Right lobe of liver (tissue), 6 donors: Measurements from ENCODE around the gene GSDME. TPM values are rescaled to one million over a fixed set of nuclear protein-coding genes. Genes with fewer than 3 reads are reported as not detected.
A peak's percentile ranks its signal among the peaks of the same experiment; 100 is the strongest.

Experiments used
- ATAC-seq, 4 donors: fragments of 200-7000 bp; cut with Tn5 transposase; one replicate each; pipeline ENCODE4 v1.9.1; 2020; ENCODE audit warnings: mild to moderate bottlenecking in 4 of 4, moderate library complexity in 4 of 4
- DNase-seq, 3 donors: peaks; one replicate each; pipeline ENCODE4 v3.0.0-alpha.2; 2020
- H3K27ac ChIP-seq, 3 donors: fragments of 200-600 bp; one replicate each; pipeline ENCODE4 v1.8.0; 2022
- H3K27me3 ChIP-seq, 2 donors: fragments of 200-600 bp; one replicate each; pipeline ENCODE4 v1.8.0; 2022
- H3K36me3 ChIP-seq, 4 donors: fragments of 200-600 bp; sonication (generic) in 1 of 4; one replicate each; pipeline versions ENCODE4 v1.5.1 to v1.8.0; 2017 to 2022; ENCODE audit warnings: control low read depth in 1 of 4
- H3K4me1 ChIP-seq, 4 donors: fragments of 200-600 bp; sonication (generic) in 1 of 4; one replicate each; pipeline versions ENCODE4 v1.5.1 to v1.8.0; 2017 to 2022; ENCODE audit warnings: control low read depth in 1 of 4
- H3K4me3 ChIP-seq, 3 donors: fragments of 200-600 bp; one replicate each; pipeline ENCODE4 v1.8.0; 2022
- H3K9me3 ChIP-seq, 4 donors: fragments of 200-600 bp; sonication (generic) in 1 of 4; one replicate each; pipeline versions ENCODE4 v1.5.1 to v1.8.0; 2017 to 2022; ENCODE audit warnings: control low read depth in 1 of 4
- POLR2A ChIP-seq: fragments of 450-650 bp; IDR thresholded peaks from one replicate; pipeline ENCODE4 v1.6.1; 2017; ENCODE audit warnings: antibody characterized with exemption, mild to moderate bottlenecking
- WGBS: methylation state at CpG from one replicate; pipeline ENCODE4 v1.1.6; 2018; ENCODE audit warnings: low coverage, low lambda C conversion rate; ENCODE audit not compliant: insufficient coverage; ENCODE audit errors: missing lambda C conversion rate; 5-methylcytosine and 5-hydroxymethylcytosine counted together
- intact Hi-C, 2 donors: fragments of 100-400 bp; cut with DNase I; formaldehyde crosslinking; loops; one replicate each; pipeline versions ENCODE4 v1.11.2 to v1.14.1; 2022
- total RNA-seq, 6 experiments: library from RNA; depleted of rRNA in 2 of 6; stranded (reverse); fragments of >200 nt in 2 of 6; fragmentation: NEBNext Ultra II Directional in 3 of 6; extraction: Animal tissue kit (Norgen Biotek cat#: 25700) in 3 of 6; gene quantifications; one replicate each; pipeline versions ENCODE4 v1.1.0 to v1.2.4, GENCODE V29; 2016 to 2023
- TF ChIP-seq, protein P1 (sequence below), 4 donors: fragments of 200-600 bp in 3 of 4; fragments of 450-650 bp in 1 of 4; IDR thresholded peaks; one replicate each; pipeline versions ENCODE4 v1.5.1 to v1.8.0; 2016 to 2022; ENCODE audit warnings: antibody characterized with exemption in 4 of 4, mild to moderate bottlenecking in 2 of 4
- donor health status: DM: no; HTN: yes; CAD: no.
- donor health status: DM: no; HTN: no; CAD: no.
- donor health status: DM: no; HTN: no; CAD: no.
- donor health status: DM: no; HTN: yes; CAD: no.
- donor health status: DM: no; HTN: yes; CAD: no.

GSDME gene
- total RNA-seq, 6 experiments from 2014 or later: 3.1 to 10.2 (median 5.8) TPM

DNA sequence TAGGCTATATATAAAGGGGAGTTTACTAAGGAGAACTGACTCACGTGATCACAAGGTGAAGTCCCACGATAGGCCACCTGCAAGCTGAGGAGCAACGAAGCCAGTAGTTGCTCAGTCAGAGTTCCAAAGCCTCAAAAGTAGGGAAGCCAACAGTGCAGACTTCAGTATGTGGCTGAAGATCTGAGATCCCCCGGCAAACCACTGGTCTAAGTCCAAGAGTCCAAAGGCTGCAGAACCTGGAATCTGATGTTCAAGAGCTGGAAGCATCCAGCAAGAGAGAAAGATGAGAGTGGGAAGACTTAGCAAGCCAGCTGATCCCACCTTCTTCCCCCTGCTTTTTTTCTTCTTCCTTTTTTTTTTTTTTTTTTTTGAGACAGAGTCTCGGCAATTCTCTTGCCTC lies 27.0 kb upstream of the GSDME start:
- H3K4me3 ChIP-seq: no peak overlapping the region
- no peak for ATAC-seq
- H3K4me1 ChIP-seq: no peaks in the 10 kb centered on the region
- DNase-seq: no peak
- H3K9me3 ChIP-seq: no peaks in the 10 kb centered on the region
- no peak overlapping the region for H3K27ac ChIP-seq
- TF ChIP-seq, protein P1, sequence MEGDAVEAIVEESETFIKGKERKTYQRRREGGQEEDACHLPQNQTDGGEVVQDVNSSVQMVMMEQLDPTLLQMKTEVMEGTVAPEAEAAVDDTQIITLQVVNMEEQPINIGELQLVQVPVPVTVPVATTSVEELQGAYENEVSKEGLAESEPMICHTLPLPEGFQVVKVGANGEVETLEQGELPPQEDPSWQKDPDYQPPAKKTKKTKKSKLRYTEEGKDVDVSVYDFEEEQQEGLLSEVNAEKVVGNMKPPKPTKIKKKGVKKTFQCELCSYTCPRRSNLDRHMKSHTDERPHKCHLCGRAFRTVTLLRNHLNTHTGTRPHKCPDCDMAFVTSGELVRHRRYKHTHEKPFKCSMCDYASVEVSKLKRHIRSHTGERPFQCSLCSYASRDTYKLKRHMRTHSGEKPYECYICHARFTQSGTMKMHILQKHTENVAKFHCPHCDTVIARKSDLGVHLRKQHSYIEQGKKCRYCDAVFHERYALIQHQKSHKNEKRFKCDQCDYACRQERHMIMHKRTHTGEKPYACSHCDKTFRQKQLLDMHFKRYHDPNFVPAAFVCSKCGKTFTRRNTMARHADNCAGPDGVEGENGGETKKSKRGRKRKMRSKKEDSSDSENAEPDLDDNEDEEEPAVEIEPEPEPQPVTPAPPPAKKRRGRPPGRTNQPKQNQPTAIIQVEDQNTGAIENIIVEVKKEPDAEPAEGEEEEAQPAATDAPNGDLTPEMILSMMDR (IDR thresholded peaks at IDR 0.05): no peak
- TF ChIP-seq POLR2A: no peak
- 17% methylated on average over 2 of the region's 5 CpGs for WGBS
- no peaks in the 10 kb centered on the region for H3K36me3 ChIP-seq
- intact Hi-C loops: no loop called here
- no peaks in the 10 kb centered on the region for H3K27me3 ChIP-seq

DNA sequence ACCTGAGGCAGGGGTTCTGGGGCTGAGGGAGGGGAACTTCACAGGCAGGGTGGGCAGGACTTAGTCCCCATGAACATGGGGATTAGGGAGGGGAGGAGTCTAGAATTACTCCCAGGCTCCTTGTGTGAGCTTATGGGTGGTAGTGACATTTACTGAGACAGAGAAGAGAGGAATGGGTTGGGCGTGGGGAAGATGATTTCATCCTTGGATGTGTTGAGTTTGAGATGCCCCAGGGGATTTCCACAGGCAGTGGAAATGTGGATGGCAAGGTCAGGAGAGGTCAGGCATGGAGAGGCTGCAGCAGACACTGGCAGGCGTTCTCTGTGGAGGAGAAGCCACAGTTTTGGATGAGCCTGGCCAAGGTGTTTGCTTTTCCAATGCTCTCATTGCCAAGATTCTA lies 26.4 kb upstream of the GSDME start:
- Histone ChIP-seq H3K9me3 (no peaks in the 10 kb centered on the region), H3K4me3 (no peak overlapping the region), H3K27me3 (no peaks in the 10 kb centered on the region), H3K36me3 (no peaks in the 10 kb centered on the region), H3K27ac (no peak overlapping the region), H3K4me1 (no peaks in the 10 kb centered on the region)
- TF ChIP-seq POLR2A: no peak
- ATAC-seq: peak in 1 of 4 donors; percentile 43
- no peak for DNase-seq
- WGBS: 79% methylated on average over 2 of the region's 2 CpGs
- intact Hi-C loops: no loop called here

DNA sequence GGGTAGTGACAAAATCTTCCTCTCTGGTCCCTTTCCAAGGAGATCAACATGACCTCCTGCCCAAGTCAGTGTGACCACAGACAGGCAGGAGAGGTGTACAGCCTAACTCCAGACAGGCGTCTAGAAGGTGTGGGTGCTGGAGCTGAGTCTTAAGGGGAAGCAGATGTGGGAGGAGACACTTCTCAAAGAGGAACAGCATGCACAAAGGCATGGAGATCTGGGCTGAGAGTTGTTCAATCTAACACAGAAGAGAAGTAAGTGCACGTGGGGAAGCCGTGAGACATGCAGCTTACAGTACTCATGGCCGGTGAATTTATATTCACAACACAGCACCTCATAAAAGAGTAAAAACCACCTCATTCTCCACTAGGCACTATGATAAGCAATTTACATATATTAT lies 23.8 kb upstream of the GSDME start:
- DNase-seq: no peak
- no peak for TF ChIP-seq POLR2A
- TF ChIP-seq, protein P1 (IDR thresholded peaks at IDR 0.05): no peak
- peak in 3 of 4 donors; percentile 32 to 49 (median 48) for ATAC-seq

DNA sequence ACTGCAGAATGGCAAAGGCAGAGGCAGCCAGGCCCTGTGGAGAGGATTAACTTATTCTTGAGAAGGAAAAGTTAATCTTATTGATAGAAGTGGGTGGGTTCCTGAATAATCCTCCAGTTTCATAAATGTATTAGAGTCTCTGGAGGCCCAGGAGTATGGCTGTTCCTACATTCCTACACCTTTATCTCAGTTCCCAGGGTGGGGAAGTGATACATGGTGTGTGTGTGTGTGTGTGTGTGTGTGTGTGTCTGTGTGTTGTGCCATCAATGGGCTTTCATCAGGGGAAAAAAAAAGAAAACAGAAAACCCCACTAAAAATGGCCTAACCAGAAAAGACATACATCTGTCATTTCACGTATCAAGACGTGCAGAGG lies 22.0 kb upstream of the GSDME start:
- H3K4me3 ChIP-seq: no peak overlapping the region
- 60% methylated on average over 1 of the region's 2 CpGs for WGBS
- no peaks in the 10 kb centered on the region for H3K4me1 ChIP-seq
- no peak overlapping the region for H3K27ac ChIP-seq
- H3K36me3 ChIP-seq: no peaks in the 10 kb centered on the region
- H3K27me3 ChIP-seq: no peaks in the 10 kb centered on the region
- no peaks in the 10 kb centered on the region for H3K9me3 ChIP-seq
- ATAC-seq (no peak), DNase-seq (no peak)
- intact Hi-C loops: no loop called here
- TF ChIP-seq, protein P1 (IDR thresholded peaks at IDR 0.05): no peak
- no peak for TF ChIP-seq POLR2A

More for the DNA sequence above, 23.8 kb upstream of the GSDME start:
- Histone ChIP-seq H3K27ac (no peak overlapping the region), H3K9me3 (no peaks in the 10 kb centered on the region), H3K36me3 (no peaks in the 10 kb centered on the region), H3K4me1 (no peaks in the 10 kb centered on the region), H3K4me3 (no peak overlapping the region), H3K27me3 (no peaks in the 10 kb centered on the region)
- 77% methylated on average over 4 of the region's 4 CpGs for WGBS
- intact Hi-C loops: no loop called here

DNA sequence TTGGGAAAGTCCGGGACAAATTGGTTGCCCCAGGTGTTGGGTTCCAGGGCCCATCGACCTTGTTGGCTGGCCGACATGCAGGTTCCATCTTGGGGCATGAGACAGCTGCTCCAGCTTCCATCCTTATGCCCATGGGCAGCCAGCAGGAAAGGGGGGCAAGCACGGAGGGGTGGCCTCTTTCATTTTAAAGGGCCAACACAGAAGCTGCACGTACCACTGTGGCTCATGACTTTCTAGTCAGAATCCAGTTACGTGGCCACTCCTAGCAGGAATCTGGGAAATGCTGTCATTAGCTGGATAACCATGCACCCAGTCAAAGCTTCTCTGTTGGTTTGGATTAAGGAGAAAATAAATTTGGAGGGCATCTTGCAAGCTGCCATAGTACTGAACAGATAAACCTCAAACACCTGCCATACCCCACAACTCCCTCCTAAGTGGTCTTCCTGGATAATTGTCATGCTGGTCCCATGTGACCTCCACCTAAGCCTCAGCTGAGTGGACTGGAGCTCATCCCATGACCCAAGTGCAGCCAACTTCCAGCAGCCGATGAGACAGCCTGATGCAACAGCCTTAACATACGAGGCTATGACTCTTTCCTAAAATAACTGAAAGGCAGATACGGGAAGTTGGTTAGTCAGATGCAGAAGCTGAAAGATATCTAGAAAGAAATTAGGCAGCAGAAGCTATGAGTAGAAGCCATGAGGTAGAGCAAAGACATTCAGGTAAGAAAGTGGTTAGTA lies 21.4 kb upstream of the GSDME start:
- no peak for DNase-seq
- H3K27me3 ChIP-seq: no peaks in the 10 kb centered on the region
- H3K27ac ChIP-seq: no peak overlapping the region
- no peaks in the 10 kb centered on the region for H3K36me3 ChIP-seq
- peak in 1 of 4 donors; percentile 74 for ATAC-seq
- H3K4me1 ChIP-seq: no peaks in the 10 kb centered on the region
- TF ChIP-seq, protein P1 (IDR thresholded peaks at IDR 0.05): no peak
- TF ChIP-seq POLR2A: no peak
- no peak overlapping the region for H3K4me3 ChIP-seq
- intact Hi-C loops: no loop called here
- WGBS: 73% methylated on average over 7 of the region's 9 CpGs
- H3K9me3 ChIP-seq: no peaks in the 10 kb centered on the region
